Muscle of leg (tissue), 11 donors: ENCODE results near the gene LEKR1. TPM values are rescaled to one million over a fixed set of nuclear protein-coding genes. Genes with fewer than 3 reads are reported as not detected.

ENCODE experiments used
- DNase-seq: peaks from one replicate; pipeline ENCODE4 v3.0.0; 2013
- H3K27ac ChIP-seq: one replicate; pipeline ENCODE4 v1.5.1; 2013; ENCODE audit warnings: mild to moderate bottlenecking, low read length, control low read depth
- H3K27me3 ChIP-seq: one replicate; pipeline ENCODE4 v1.6.1; 2013; ENCODE audit warnings: low read length; ENCODE audit not compliant: control insufficient read depth, insufficient read depth
- H3K36me3 ChIP-seq: one replicate; pipeline ENCODE4 v1.6.1; 2013; ENCODE audit warnings: low read length; ENCODE audit not compliant: control insufficient read depth, insufficient read depth
- H3K4me1 ChIP-seq: one replicate; pipeline ENCODE4 v1.6.1; 2013; ENCODE audit warnings: low read length; ENCODE audit not compliant: control insufficient read depth, insufficient read depth
- H3K4me3 ChIP-seq: one replicate; pipeline ENCODE4 v1.5.1; 2013; ENCODE audit warnings: low read length, control low read depth
- H3K9me3 ChIP-seq: replicated peaks from 2 replicates; pipeline ENCODE4 v1.6.1; 2013; ENCODE audit warnings: low read depth, low read length; ENCODE audit not compliant: control insufficient read depth
- WGBS: methylation state at CpG from one replicate; pipeline ENCODE4 v1.1.5; 2013; ENCODE audit warnings: missing lambda C conversion rate; ENCODE audit not compliant: insufficient coverage; 5-methylcytosine and 5-hydroxymethylcytosine counted together
- polyA plus RNA-seq, 8 donors: library from polyadenylated mRNA; unstranded; fragments of 120-200 nt; gene quantifications; one replicate each; pipeline versions ENCODE4 v1.2.1 to v1.2.3, GENCODE V29; 2013; ENCODE audit warnings: inconsistent platforms in 1 of 8, low replicate concordance in 1 of 8; ENCODE audit not compliant: insufficient read length in 8 of 8, insufficient read depth in 1 of 8
- total RNA-seq: library from RNA; stranded (reverse); fragments of 120-200 nt; gene quantifications from one replicate; pipeline ENCODE4 v1.2.4, GENCODE V29; 2013

LEKR1 gene
- total and polyA plus RNA-seq, 9 donors, result 0.15 to 1.5 (median 0.66) TPM

GRCh38 chr3:156803952-156804741 is 22.0 kb upstream of the LEKR1 start:
- Histone ChIP-seq H3K4me1 (no peaks in the 10 kb centered on the region), H3K9me3 (no peaks in the 10 kb centered on the region), H3K36me3 (no peaks in the 10 kb centered on the region), H3K27me3 (no peaks in the 10 kb centered on the region), H3K27ac (no peak overlapping the region), H3K4me3 (no peak overlapping the region)
- 83% methylated on average over 1 of the region's 1 CpG for WGBS
- no peak for DNase-seq

GRCh38 chr3:156806698-156807097 is 19.5 kb upstream of the LEKR1 start:
- no peak for DNase-seq
- Histone ChIP-seq H3K36me3 (no peaks in the 10 kb centered on the region), H3K4me3 (no peak overlapping the region)

GRCh38 chr3:156808025-156808424 is 18.1 kb upstream of the LEKR1 start:
- Histone ChIP-seq H3K4me1 (no peaks in the 10 kb centered on the region), H3K4me3 (no peak overlapping the region), H3K36me3 (no peaks in the 10 kb centered on the region), H3K9me3 (no peaks in the 10 kb centered on the region), H3K27me3 (no peaks in the 10 kb centered on the region), H3K27ac (no peak overlapping the region)
- no CpG with 5 or more reads among the region's 2 CpGs for WGBS
- DNase-seq, result no peak

More at GRCh38 chr3:156806698-156807097, 19.5 kb upstream of the LEKR1 start:
- Histone ChIP-seq H3K27ac (no peak overlapping the region), H3K27me3 (no peaks in the 10 kb centered on the region), H3K9me3 (no peaks in the 10 kb centered on the region), H3K4me1 (no peaks in the 10 kb centered on the region)

DNA sequence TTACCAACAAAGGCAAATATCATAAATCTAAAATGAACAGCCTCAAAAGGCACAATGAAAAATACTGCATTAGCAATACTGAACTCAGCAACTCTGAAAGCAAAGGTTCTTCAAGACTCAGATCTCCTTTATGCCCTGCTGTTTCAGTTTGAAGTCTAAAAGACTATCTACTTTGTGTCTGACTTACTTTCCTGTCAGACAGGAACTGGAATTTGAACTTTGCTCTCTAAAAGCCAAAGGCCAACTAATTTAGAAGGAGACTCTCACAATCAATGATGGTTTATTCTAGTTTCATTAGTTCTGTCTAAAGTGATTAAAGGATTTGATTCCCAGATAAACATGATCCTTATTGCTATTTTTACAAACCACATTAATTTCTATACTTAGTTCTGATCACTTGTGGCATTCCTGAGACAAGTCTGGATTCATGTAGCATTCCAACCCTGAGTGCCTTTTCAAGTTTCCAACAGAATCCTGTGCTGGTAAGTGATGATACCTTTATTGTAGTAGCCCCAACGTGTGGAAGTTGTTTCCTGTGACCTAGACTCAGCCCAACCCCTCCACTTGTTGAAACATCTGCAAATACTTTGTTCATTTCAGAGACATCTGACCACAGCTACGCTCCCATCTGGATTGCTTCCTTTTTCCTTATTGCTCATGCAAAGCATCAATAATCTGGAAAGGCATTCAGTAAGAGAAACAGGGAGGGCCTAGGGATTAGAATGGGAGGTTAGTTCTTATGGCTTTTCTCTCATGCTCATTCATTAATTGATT is 14.9 kb upstream of the LEKR1 start:
- Histone ChIP-seq H3K27me3 (peaks cover 3% of the 10 kb centered on the region), H3K4me3 (no peak overlapping the region), H3K27ac (no peak overlapping the region), H3K9me3 (no peaks in the 10 kb centered on the region), H3K4me1 (peaks cover 3% of the 10 kb centered on the region), H3K36me3 (no peaks in the 10 kb centered on the region)
- DNase-seq, result peak; percentile 42
- no CpG with 5 or more reads among the region's 2 CpGs for WGBS

GRCh38 chr3:156812521-156813335 is 13.4 kb upstream of the LEKR1 start:
- Histone ChIP-seq H3K4me3 (no peak overlapping the region), H3K36me3 (no peaks in the 10 kb centered on the region), H3K27me3 (peaks cover 8% of the 10 kb centered on the region), H3K9me3 (no peaks in the 10 kb centered on the region), H3K27ac (no peak overlapping the region), H3K4me1 (peaks cover 8% of the 10 kb centered on the region)
- WGBS, result 74% methylated on average over 4 of the region's 6 CpGs
- no peak for DNase-seq

GRCh38 chr3:156814295-156814694 is 11.9 kb upstream of the LEKR1 start:
- Histone ChIP-seq H3K4me3 (no peak overlapping the region), H3K9me3 (no peaks in the 10 kb centered on the region), H3K36me3 (no peaks in the 10 kb centered on the region), H3K27ac (no peak overlapping the region), H3K4me1 (peaks cover 8% of the 10 kb centered on the region), H3K27me3 (peaks cover 8% of the 10 kb centered on the region)
- no CpG with 5 or more reads among the region's 2 CpGs for WGBS
- DNase-seq, result no peak

- WGBS, result 1% methylated on average over 74 of the region's 74 CpGs
- H3K36me3 ChIP-seq, result no peaks in the 10 kb centered on the region
Observed at GRCh38 chr3:156816091-156816793, 9.9 kb upstream of the LEKR1 start.

DNA sequence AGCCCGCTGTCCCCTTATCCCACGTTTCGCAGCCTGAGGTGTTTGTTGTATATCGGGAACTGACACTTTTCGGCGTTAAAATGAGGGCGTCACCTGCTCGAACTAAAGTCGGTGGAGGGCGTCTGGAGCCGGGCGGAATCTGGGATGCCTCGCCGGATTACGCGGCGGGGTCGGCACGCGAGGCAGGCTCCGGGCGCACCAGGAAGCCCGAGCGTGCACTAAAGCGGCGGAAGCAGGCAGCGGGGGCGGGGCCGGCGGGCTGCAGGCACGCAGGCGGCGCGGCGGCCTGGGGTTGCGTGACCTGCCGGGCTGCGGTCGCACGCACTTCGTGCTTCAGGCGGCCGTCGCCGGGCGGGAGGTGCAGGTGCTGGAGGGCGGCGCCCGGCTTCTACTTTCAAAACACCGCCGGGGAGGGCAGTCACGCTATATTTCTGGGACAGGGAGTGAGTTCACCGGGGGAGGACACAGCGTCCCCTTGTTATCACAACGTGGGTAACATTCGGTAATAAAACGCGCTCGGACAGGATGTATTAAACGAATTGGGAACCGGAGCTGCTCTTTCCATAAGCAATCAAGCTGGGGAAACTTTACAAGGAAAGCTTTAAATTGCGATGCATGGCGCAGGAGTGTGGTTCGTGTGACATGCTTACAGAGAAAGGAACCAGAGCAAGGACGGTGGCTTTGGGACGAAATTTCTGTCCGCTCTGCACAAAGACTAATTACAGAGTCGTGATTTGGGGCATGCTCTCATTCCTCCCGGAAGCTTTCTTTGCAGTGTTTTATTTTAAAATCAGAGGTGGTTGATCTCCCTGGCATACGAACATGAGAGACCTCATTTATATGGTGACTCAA is 9.1 kb upstream of the LEKR1 start:
- peak; percentile 83 for DNase-seq
- peaks cover 8% of the 10 kb centered on the region for H3K4me1 ChIP-seq
- peak overlapping the region; percentile 75 for H3K27ac ChIP-seq
- H3K27me3 ChIP-seq, result peaks cover 8% of the 10 kb centered on the region
- WGBS, result 2% methylated on average over 63 of the region's 70 CpGs
- H3K9me3 ChIP-seq, result no peaks in the 10 kb centered on the region
- H3K4me3 ChIP-seq, result peak overlapping the region; percentile 61
- no peaks in the 10 kb centered on the region for H3K36me3 ChIP-seq

More at GRCh38 chr3:156816091-156816793, 9.9 kb upstream of the LEKR1 start:
- Histone ChIP-seq H3K27ac (peak overlapping the region; percentile 75), H3K4me1 (peaks cover 8% of the 10 kb centered on the region), H3K27me3 (peaks cover 8% of the 10 kb centered on the region), H3K9me3 (no peaks in the 10 kb centered on the region), H3K4me3 (peak overlapping the region; percentile 61)
- peak; percentile 46 for DNase-seq

GRCh38 chr3:156817646-156818272 is 8.4 kb upstream of the LEKR1 start:
- peaks cover 8% of the 10 kb centered on the region for H3K27me3 ChIP-seq
- no peak overlapping the region for H3K27ac ChIP-seq
- no CpG with 5 or more reads among the region's 5 CpGs for WGBS
- H3K36me3 ChIP-seq, result no peaks in the 10 kb centered on the region
- DNase-seq, result no peak
- peaks cover 8% of the 10 kb centered on the region for H3K4me1 ChIP-seq
- H3K9me3 ChIP-seq, result no peaks in the 10 kb centered on the region
- H3K4me3 ChIP-seq, result peak overlapping the region; percentile 61
